GM23248 (cell line): ENCODE results near the gene TMPRSS3.

Experiments used
- EZH2 ChIP-seq: fragments of 200-600 bp; sonication (generic); IDR thresholded peaks from 2 replicates; pipeline ENCODE4 v1.6.1; 2018; ENCODE audit warnings: antibody characterized with exemption, mild to moderate bottlenecking; ENCODE audit not compliant: insufficient read depth, poor library complexity, severe bottlenecking
- EZH2phosphoT487 ChIP-seq: fragments of 200-600 bp; sonication (generic); IDR thresholded peaks from 2 replicates; pipeline ENCODE4 v1.6.1; 2018; ENCODE audit warnings: antibody characterized with exemption, moderate library complexity, mild to moderate bottlenecking, low read depth; ENCODE audit not compliant: insufficient read depth

DNA sequence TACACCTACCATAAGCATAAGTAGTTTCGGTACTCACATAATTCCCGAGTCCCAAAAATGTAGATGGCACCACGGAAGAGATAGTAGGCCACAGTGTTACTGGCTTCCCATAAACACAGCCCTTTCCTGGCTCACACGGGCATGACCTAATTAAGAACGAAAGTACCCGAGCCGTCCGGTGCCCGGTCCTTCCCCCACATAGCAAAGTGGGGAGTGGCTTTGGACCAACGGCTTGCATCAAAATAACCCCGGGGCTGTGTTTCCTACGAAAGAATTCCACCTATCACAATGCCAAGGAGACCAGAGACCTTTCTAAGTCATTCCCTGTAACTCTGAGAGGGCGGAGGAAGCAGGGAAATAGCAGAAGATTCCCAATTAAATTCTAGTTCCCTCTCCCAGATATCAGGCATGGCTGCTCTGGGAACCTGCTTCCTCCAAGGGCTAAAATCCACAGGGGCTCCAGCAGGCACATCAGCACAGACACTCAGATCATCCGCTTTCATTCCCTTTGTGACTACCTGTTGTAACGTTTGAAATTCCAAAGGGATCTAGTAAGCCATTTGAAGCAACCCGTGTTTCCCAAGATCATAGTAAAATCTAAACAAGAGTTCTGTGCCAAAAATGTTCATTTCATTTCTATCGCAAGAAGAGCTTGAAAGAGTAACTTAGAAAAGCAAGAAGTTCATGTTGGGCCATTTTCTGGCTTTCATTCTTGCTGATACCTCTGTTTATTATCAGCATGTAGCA lies at the start of gene TMPRSS3:
- TF ChIP-seq EZH2phosphoT487 (no peak), EZH2 (no peak)
